ENCODE results near the gene KDM6B. TPM values are rescaled to one million over a fixed set of nuclear protein-coding genes. Genes with fewer than 3 reads are reported as not detected.

KDM6B gene
- total RNA-seq, 1 donor from 2014 or later, result 96.3 TPM

GRCh38 chr17:7836596-7837407 is 2.8 kb downstream of the KDM6B start:
- TF ChIP-seq CTCF (IDR thresholded peaks at IDR 0.05; ENCODE audit: unreplicated experiment), result no peak
- H3K27me3 Mint-ChIP-seq (ENCODE audit: low read depth), result peaks cover 5% of the 10 kb centered on the region
- H3K27ac Mint-ChIP-seq, result peak overlapping the region; percentile 98
- H3K36me3 Mint-ChIP-seq, result peaks cover 4% of the 10 kb centered on the region
- H3K4me3 Mint-ChIP-seq, result peak overlapping the region; percentile 96
- peak in 1 of 2 experiments; percentile 77 for DNase-seq (ENCODE audit: low spot score in 2 of 2, unreplicated experiment in 2 of 2)
- no peaks in the 10 kb centered on the region for H3K9me3 Mint-ChIP-seq
- peaks cover 56% of the 10 kb centered on the region for H3K4me1 Mint-ChIP-seq

GRCh38 chr17:7837408-7838088 is 3.5 kb downstream of the KDM6B start:
- Mint-ChIP-seq H3K9me3 (no peaks in the 10 kb centered on the region), H3K4me3 (peak overlapping the region; percentile 96), H3K4me1 (peaks cover 62% of the 10 kb centered on the region), H3K36me3 (peaks cover 4% of the 10 kb centered on the region), H3K27me3 (ENCODE audit: low read depth) (peaks cover 2% of the 10 kb centered on the region), H3K27ac (peak overlapping the region; percentile 98)
- no peak for TF ChIP-seq CTCF (IDR thresholded peaks at IDR 0.05; ENCODE audit: unreplicated experiment)
- DNase-seq (ENCODE audit: low spot score in 2 of 2, unreplicated experiment in 2 of 2), result no peak

- Mint-ChIP-seq H3K4me1 (peaks cover 63% of the 10 kb centered on the region), H3K36me3 (peaks cover 4% of the 10 kb centered on the region), H3K27me3 (ENCODE audit: low read depth) (no peaks in the 10 kb centered on the region), H3K4me3 (peak overlapping the region; percentile 96), H3K27ac (peak overlapping the region; percentile 98), H3K9me3 (no peaks in the 10 kb centered on the region)
- TF ChIP-seq CTCF (IDR thresholded peaks at IDR 0.05; ENCODE audit: unreplicated experiment), result no peak
- DNase-seq (ENCODE audit: low spot score in 2 of 2, unreplicated experiment in 2 of 2), result no peak
These were observed 4.4 kb downstream of the KDM6B start for GRCh38 chr17:7838090-7839075.

- peaks cover 60% of the 10 kb centered on the region for H3K4me1 Mint-ChIP-seq
- no peak for DNase-seq (ENCODE audit: low spot score in 2 of 2, unreplicated experiment in 2 of 2)
- H3K4me3 Mint-ChIP-seq, result peak overlapping the region; percentile 96
- H3K9me3 Mint-ChIP-seq, result no peaks in the 10 kb centered on the region
- peak overlapping the region; percentile 98 for H3K27ac Mint-ChIP-seq
- no peak for TF ChIP-seq CTCF (IDR thresholded peaks at IDR 0.05; ENCODE audit: unreplicated experiment)
- H3K36me3 Mint-ChIP-seq, result peaks cover 4% of the 10 kb centered on the region
- H3K27me3 Mint-ChIP-seq (ENCODE audit: low read depth), result no peaks in the 10 kb centered on the region
These were observed 5.3 kb downstream of the KDM6B start for GRCh38 chr17:7839190-7839875.

- H3K9me3 Mint-ChIP-seq, result no peaks in the 10 kb centered on the region
- H3K27me3 Mint-ChIP-seq (ENCODE audit: low read depth), result no peaks in the 10 kb centered on the region
- TF ChIP-seq CTCF (IDR thresholded peaks at IDR 0.05; ENCODE audit: unreplicated experiment), result no peak
- H3K4me3 Mint-ChIP-seq, result peak overlapping the region; percentile 96
- peak overlapping the region; percentile 98 for H3K27ac Mint-ChIP-seq
- peaks cover 4% of the 10 kb centered on the region for H3K36me3 Mint-ChIP-seq
- DNase-seq (ENCODE audit: low spot score in 2 of 2, unreplicated experiment in 2 of 2), result no peak
- peaks cover 60% of the 10 kb centered on the region for H3K4me1 Mint-ChIP-seq
These were observed 5.9 kb downstream of the KDM6B start for GRCh38 chr17:7839876-7840261.
